Measurements from ENCODE around the gene ZNF107. TPM values are rescaled to one million over a fixed set of nuclear protein-coding genes. Genes with fewer than 3 reads are reported as not detected.

Gene ZNF107
- total and polyA plus RNA-seq, 2 donors (not counting 1 experiment from before 2014, with no cell fraction given): 22.0 to 70.7 TPM

DNA sequence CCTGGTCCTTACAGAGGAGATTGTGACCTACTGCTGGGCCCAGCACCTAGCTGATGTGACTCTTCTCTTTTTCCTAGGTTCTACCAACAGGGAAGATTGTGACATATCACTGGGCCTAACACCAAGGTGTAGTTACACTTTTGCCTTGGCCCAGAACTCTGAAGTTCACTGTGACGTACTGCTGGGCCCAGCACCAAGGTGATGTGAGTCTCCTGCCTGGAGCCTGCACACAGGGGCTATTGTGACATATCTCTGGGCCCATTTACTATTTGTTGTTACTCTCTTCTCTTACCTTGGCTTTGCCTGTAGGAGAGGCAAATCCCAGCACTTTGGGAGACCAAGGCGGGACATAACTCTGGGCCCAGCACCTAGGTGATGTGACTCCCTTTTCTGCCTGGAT lies 23.1 kb upstream of the ZNF107 start:
- intact Hi-C loops (cut with micrococcal nuclease): no loop called here
- H3K79me2 ChIP-seq (ENCODE audit: control insufficient read depth, insufficient read depth, low read length): no peaks in the 10 kb centered on the region
- H3K27ac ChIP-seq (ENCODE audit: low read length in 2 of 2): no peak overlapping the region
- Mint-ChIP-seq H3K27ac (no peak overlapping the region), H3K4me1 (no peaks in the 10 kb centered on the region), H3K4me3 (no peak overlapping the region), H3K9me3 (ENCODE audit: insufficient read depth) (no peaks in the 10 kb centered on the region), H3K27me3 (no peaks in the 10 kb centered on the region)
- no peaks in the 10 kb centered on the region for H3K4me1 ChIP-seq (ENCODE audit: control insufficient read depth in 2 of 2, insufficient read depth in 2 of 2, low read length in 2 of 2)
- no peaks in the 10 kb centered on the region for H3K36me3 ChIP-seq (replicated peaks in 1 of 2; ENCODE audit: control extremely low read depth in 1 of 2, control insufficient read depth in 1 of 2, extremely low read depth in 1 of 2, insufficient read depth in 2 of 2, low read length in 1 of 2)
- H4K20me1 ChIP-seq (ENCODE audit: control insufficient read depth, insufficient read depth, low read length, poor library complexity, severe bottlenecking): no peaks in the 10 kb centered on the region
- H2AFZ ChIP-seq (ENCODE audit: insufficient read depth, low read depth, low read length, poor library complexity, severe bottlenecking): no peak overlapping the region
- no peak overlapping the region for H3K4me2 ChIP-seq (replicated peaks; ENCODE audit: low read depth, low read length, poor library complexity, severe bottlenecking)
- H3K27me3 ChIP-seq (replicated peaks in 1 of 4; ENCODE audit: control extremely low read depth in 1 of 4, control insufficient read depth in 3 of 4, insufficient read depth in 4 of 4, low read length in 3 of 4): no peaks in the 10 kb centered on the region
- TF ChIP-seq EZH2 (IDR thresholded peaks at IDR 0.05; ENCODE audit: borderline replicate concordance, insufficient read depth, low read depth, low read length, poor library complexity, severe bottlenecking): no peak
- TF ChIP-seq, protein P1, sequence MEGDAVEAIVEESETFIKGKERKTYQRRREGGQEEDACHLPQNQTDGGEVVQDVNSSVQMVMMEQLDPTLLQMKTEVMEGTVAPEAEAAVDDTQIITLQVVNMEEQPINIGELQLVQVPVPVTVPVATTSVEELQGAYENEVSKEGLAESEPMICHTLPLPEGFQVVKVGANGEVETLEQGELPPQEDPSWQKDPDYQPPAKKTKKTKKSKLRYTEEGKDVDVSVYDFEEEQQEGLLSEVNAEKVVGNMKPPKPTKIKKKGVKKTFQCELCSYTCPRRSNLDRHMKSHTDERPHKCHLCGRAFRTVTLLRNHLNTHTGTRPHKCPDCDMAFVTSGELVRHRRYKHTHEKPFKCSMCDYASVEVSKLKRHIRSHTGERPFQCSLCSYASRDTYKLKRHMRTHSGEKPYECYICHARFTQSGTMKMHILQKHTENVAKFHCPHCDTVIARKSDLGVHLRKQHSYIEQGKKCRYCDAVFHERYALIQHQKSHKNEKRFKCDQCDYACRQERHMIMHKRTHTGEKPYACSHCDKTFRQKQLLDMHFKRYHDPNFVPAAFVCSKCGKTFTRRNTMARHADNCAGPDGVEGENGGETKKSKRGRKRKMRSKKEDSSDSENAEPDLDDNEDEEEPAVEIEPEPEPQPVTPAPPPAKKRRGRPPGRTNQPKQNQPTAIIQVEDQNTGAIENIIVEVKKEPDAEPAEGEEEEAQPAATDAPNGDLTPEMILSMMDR (IDR thresholded peaks at IDR 0.05): no peak
- H3K9ac ChIP-seq (ENCODE audit: low read length): no peak overlapping the region
- H3K9me3 ChIP-seq (ENCODE audit: control extremely low read depth in 1 of 3, control insufficient read depth in 2 of 3, insufficient read depth in 1 of 3, low read length in 2 of 3): no peaks in the 10 kb centered on the region
- 88% methylated on average over 2 of the region's 2 CpGs for WGBS (ENCODE audit: insufficient coverage)
- no peak overlapping the region for H3K4me3 ChIP-seq (ENCODE audit: control extremely low read depth in 1 of 5, extremely low read depth in 1 of 5, insufficient read depth in 1 of 5, low read depth in 2 of 5, low read length in 4 of 5)
- no peak for ATAC-seq (ENCODE audit: low read depth)
- no peak for DNase-seq
- CTCF ChIA-PET: no interaction called here
- POLR2A ChIA-PET: no interaction called here

DNA sequence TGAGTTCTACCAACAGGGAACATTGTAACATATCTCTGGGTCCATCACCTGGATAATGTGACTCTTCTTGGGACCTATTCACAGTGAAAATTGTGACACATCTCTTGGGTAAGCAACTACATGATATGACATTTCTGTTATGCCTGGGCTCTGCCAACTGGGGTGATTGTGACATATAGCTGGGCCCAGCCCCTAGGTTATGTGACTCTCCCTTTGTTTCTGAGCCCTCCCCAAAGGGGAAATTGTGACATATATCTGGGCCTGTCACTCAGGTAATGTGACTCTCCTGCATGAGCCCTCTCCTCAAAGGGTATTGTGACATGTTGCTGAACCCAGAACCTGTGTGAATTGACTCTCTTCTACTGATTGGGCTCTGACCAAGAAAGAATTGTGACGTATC lies 22.4 kb upstream of the ZNF107 start:
- no peaks in the 10 kb centered on the region for H3K9me3 Mint-ChIP-seq (ENCODE audit: insufficient read depth)
- no peak overlapping the region for H3K27ac Mint-ChIP-seq
- H3K9ac ChIP-seq (ENCODE audit: low read length): no peak overlapping the region
- no peak overlapping the region for H3K4me3 ChIP-seq (ENCODE audit: control extremely low read depth in 1 of 5, extremely low read depth in 1 of 5, insufficient read depth in 1 of 5, low read depth in 2 of 5, low read length in 4 of 5)
- DNase-seq: no peak
- H3K4me2 ChIP-seq (replicated peaks; ENCODE audit: low read depth, low read length, poor library complexity, severe bottlenecking): no peak overlapping the region
- no peaks in the 10 kb centered on the region for H3K36me3 ChIP-seq (replicated peaks in 1 of 2; ENCODE audit: control extremely low read depth in 1 of 2, control insufficient read depth in 1 of 2, extremely low read depth in 1 of 2, insufficient read depth in 2 of 2, low read length in 1 of 2)
- intact Hi-C loops (cut with micrococcal nuclease): no loop called here
- TF ChIP-seq, protein P1 (IDR thresholded peaks at IDR 0.05): no peak
- no peak for TF ChIP-seq EZH2 (IDR thresholded peaks at IDR 0.05; ENCODE audit: borderline replicate concordance, insufficient read depth, low read depth, low read length, poor library complexity, severe bottlenecking)
- CTCF ChIA-PET: no interaction called here
- POLR2A ChIA-PET: no interaction called here
- no peaks in the 10 kb centered on the region for H3K9me3 ChIP-seq (ENCODE audit: control extremely low read depth in 1 of 3, control insufficient read depth in 2 of 3, insufficient read depth in 1 of 3, low read length in 2 of 3)
- H2AFZ ChIP-seq (ENCODE audit: insufficient read depth, low read depth, low read length, poor library complexity, severe bottlenecking): no peak overlapping the region
- WGBS (ENCODE audit: insufficient coverage): no CpG with 5 or more reads among the region's 1 CpG
- H3K27me3 Mint-ChIP-seq: no peaks in the 10 kb centered on the region
- no peaks in the 10 kb centered on the region for H3K27me3 ChIP-seq (replicated peaks in 1 of 4; ENCODE audit: control extremely low read depth in 1 of 4, control insufficient read depth in 3 of 4, insufficient read depth in 4 of 4, low read length in 3 of 4)
- H3K4me3 Mint-ChIP-seq: no peak overlapping the region
- ATAC-seq (ENCODE audit: low read depth): no peak
- H3K4me1 ChIP-seq (ENCODE audit: control insufficient read depth in 2 of 2, insufficient read depth in 2 of 2, low read length in 2 of 2): no peaks in the 10 kb centered on the region
- no peaks in the 10 kb centered on the region for H3K4me1 Mint-ChIP-seq
- no peaks in the 10 kb centered on the region for H4K20me1 ChIP-seq (ENCODE audit: control insufficient read depth, insufficient read depth, low read length, poor library complexity, severe bottlenecking)
- no peaks in the 10 kb centered on the region for H3K79me2 ChIP-seq (ENCODE audit: control insufficient read depth, insufficient read depth, low read length)
- H3K27ac ChIP-seq (ENCODE audit: low read length in 2 of 2): no peak overlapping the region

All from B cell (primary cell).